NCI-H1417 treated with DMSO at 0.1 percent for 48 hours (cell line): ENCODE data around the gene EBF3.
A peak's percentile ranks its signal among the peaks of the same experiment; 100 is the strongest.

Experiments used
- DNase-seq: peaks from one replicate; lab custom pipeline; 2025; lab: John Stamatoyannopoulos, UW

Gene EBF3

GRCh38 chr10:129887986-129888783 lies 75.9 kb downstream of the EBF3 start:
- DNase-seq, result no peak

DNA sequence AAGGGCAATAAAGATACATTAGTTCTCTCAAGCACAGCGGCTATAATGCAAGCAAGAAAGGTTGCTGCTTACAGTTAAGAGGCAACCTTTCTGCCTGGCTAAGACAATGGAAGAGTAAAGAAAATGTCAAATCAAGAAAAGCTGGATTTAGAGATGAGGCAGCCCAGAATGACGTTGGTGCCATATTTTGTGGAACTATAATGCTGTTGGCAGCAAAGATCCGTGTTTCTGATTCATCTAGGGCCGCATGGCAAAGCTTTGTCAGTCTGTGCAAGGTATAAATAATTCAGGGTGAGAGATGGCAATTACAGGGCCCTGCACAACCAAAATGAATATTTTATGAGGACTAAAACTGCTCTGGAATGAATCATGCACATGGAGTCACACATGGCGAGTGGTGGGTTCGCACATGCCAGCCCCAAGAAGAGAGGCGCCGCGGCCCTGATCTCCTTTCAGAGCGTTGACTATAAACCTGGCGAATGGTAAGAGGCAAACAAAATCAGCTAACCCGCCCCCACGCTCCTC lies 76.6 kb downstream of the EBF3 start:
- DNase-seq, result no peak

DNA sequence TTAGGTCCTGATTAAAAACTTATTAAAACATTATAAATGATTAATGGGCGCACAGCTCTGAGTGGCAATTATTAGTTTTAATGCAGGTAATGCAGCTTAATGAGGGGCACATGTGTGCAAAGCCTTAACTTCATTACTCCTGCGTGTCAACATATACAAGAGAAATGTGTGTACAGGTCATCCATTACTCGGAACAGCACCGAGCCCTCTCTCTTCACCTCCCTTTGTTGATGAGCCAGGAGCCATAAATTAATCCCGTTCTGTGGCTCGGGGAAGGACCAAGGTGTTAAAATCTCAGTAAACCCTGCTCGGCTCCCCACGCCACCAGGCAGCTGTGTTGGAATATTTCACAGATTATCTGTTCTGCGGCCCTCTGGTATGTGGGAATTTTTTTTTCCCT lies 77.8 kb downstream of the EBF3 start:
- DNase-seq, result no peak

GRCh38 chr10:129885526-129885925 lies 78.5 kb downstream of the EBF3 start:
- DNase-seq, result no peak

DNA sequence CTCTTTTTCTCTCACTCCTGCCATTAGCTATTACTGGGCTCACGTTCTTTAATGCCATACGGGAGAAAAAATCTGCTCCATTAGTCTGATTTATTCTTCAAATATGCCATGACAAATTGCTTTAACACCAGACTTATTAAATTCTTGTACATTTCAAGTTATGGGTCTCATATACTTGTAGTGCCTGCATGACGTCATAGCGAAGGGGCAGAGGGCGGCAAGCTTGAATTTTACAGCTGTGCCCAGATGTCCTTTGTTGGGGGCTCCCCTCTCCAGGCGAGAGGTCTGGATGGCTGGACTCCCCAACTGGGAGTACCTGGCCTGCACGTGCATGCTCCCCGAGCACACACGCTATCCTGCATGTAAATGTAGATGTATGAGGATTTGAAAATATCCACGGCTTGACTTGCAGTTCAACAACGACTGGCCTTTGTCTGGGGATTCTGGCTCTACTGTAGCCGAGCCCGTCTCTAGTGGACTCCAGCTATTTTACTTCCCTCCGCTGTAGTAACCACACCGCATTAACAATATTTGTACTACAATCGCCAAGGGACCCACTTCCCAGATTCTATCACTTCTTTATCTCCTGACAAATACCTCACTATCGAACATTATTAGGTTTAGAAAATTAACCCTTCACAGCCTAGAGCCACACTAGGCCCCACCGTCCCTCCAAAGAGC lies 79.5 kb downstream of the EBF3 start:
- no peak for DNase-seq

GRCh38 chr10:129883626-129884397 lies 80.3 kb downstream of the EBF3 start:
- no peak for DNase-seq

GRCh38 chr10:129883029-129883428 lies 81.0 kb downstream of the EBF3 start:
- DNase-seq, result no peak

- no peak for DNase-seq
Observed at GRCh38 chr10:129882291-129883010, 81.6 kb downstream of the EBF3 start.

GRCh38 chr10:129881641-129882040 lies 82.4 kb downstream of the EBF3 start:
- no peak for DNase-seq

DNA sequence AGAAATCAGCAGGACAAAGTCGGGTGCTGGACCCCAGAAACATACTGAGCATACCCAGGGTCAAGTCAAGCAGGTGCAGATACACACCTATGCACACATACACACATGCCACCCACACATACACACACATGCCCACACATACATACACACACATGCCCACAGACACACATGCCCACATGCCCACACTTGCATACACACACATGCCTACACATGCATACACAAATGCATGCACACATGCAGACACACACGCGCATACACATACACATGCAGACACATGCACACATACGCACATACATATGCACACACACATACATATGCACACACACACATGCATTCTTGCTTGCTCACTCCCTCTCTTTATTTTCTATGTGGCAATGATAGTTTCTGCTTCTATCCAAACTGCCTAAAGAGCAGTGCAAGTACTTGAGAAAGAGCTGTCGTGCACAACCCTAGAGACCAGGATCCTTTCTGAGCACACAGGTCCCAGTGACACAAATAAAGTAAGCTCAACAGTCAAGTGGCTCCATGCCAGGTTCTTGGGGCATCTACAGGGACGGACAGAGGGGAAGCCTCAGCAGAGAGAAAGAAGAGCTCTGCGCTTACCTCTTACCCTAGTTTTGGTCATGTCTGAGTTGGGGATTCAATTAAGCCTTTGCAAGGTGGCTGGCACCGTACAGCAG lies 83.7 kb downstream of the EBF3 start:
- no peak for DNase-seq

DNA sequence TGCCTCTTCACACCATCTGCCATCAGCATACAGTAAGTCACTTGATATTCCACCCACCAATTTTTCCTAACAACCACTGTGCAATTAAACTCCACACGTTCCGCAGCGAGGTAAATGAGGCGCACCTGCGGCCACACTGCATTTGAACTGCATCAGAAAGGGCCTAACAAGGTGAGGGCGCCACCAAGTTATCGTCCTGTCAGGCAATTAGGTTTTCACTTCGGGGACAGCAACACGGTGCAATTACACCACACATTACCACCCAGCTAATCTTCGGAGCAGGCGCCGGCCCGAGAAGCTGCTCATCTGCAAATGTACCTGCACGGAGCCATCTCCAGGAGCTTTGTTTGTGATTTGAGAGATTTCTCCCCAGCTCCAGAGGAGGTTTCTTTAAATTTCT lies 84.4 kb downstream of the EBF3 start:
- DNase-seq, result peak; percentile 48

DNA sequence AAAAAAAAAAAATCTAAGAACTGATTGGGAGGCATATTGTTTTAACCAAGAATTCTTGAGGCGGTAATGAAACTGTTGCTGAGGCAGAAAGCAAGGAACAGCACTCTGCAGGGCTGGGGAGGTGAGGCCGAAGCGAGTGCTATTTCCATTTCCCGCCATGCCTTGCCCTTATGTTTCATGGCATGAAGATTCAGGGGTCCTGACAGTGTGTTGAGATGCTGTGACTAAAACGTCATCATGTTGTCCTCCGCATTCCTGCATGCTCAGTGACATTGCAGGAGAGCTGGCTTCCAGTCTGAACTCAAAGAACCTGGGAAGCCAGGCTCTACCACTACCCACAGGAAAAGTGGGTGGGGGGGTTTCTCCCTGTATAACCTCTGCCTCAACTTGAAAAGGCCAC lies 85.2 kb downstream of the EBF3 start:
- no peak for DNase-seq

DNA sequence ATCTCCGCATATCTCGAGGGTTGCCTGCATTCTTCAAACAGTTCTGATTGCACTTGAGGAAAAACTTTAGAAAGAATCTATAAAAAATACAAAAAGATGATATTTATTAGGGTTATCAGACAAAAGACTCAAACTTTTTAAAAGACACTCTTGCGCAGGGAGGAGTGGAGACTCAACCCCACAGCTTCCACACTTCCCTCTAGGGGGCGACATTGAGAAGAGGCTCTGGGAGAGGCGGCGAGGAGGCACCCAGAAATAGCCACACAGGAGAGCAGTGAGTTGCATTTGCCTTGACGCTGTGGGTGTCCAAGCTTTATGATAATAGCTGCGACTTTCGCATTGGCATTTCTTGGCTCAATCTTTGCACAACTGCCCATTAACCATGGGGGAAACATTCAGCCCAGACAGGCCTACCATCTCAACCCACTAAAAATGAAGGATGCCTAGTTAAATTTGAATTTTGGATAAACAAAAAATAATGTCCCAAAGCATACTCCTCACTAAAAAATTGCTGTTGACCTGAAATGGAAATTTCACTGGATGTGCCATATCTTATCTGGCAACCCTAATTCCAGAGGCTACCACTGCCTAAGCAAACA lies 86.2 kb downstream of the EBF3 start:
- no peak for DNase-seq

DNA sequence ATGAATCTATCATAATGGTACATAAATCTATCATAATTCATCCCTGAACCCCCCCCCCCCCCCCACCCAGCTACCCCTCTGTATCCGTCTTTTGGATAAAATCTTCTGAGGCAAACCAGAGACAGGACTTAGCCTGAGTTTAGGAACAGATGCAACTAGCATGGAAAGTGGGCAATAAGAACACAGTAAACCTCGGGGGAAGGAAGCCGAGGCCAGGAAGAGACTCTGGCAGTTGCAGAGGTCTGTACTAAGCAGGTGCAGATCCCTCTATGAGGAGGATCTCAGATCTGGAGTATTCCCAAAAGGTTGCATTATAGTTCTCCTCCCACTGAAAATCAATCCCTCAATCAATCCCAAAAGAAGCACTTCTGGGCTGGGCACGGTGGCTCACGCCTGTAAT lies 87.2 kb downstream of the EBF3 start:
- no peak for DNase-seq

- DNase-seq, result no peak
Observed at GRCh38 chr10:129875993-129876726, 87.9 kb downstream of the EBF3 start.

DNA sequence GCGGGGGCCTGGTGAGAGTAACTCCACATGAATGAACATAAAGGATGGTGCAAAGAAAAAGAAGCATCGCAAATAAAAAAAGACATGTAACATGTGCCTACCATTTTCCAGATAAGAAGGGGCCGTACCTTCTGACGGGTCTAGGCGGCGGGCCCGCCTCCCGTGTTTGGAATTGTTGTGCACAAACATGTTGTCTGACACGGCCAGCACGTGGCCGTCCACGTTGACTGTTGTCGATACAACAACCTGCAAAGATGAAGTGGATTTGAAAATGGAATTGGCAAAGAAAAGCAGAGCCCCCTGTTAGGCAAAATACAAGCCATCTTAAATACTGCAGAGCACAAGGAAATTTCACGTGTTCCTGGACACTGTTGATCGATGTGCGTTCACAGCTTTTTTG lies 90.7 kb downstream of the EBF3 start:
- no peak for DNase-seq

DNA sequence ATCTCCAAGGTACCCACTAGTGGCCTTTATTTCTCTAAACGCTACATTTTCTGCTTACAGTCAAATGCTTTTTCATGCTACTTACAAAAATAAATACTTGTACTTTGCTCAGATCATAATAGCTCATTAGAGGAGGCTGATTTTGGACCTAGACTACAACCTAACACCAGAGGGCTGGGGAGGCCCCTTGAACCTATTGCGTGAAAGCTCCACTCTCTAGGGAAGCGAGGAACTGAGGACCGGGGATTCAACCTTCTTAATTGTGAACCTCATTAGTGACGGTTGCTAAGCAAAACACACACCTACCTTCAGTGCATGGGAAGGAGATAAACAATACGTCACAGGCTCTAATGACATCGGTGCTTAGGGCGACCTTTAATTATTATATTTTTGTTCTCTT lies 92.1 kb downstream of the EBF3 start:
- no peak for DNase-seq

GRCh38 chr10:129870961-129871621 lies 93.0 kb downstream of the EBF3 start:
- DNase-seq, result no peak

DNA sequence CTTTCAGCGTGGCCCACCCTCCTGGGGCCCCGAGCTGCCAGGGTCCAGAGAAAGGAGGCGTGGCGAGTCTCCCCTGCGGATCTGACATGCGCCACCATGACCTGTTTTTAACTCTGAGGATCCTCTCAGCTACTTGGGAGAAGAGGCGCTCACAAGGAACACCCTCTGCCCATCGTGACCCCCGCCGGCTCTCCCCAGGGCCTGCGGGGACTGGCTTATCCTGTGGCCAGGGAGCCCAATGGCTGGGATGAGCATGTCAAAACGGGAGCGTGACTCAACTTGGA lies 93.7 kb downstream of the EBF3 start:
- DNase-seq, result no peak
